GM21526 (cell line): Measurements from ENCODE around the gene TWNK.
"Not testable (repeated sequence)": the region's sequence is repeated elsewhere in the genome, so short reads cannot be mapped to it uniquely, and the experiment has no call there.

ENCODE experiments used
- ATAC-seq: cut with Tn5 transposase; IDR thresholded peaks from one replicate; pipeline ENCODE4 v1.9.1; 2021; ENCODE audit warnings: moderate library complexity; ENCODE audit not compliant: unreplicated experiment, low FRiP score

Gene TWNK

GRCh38 chr10:100972115-100972903, 15.0 kb upstream of the TWNK start:
- ATAC-seq = no peak

GRCh38 chr10:100972904-100973535, 14.3 kb upstream of the TWNK start:
- ATAC-seq = no peak

GRCh38 chr10:100975397-100975796, 11.9 kb upstream of the TWNK start:
- not testable (repeated sequence) for ATAC-seq

GRCh38 chr10:100976906-100977305, 10.4 kb upstream of the TWNK start:
- ATAC-seq = no peak

GRCh38 chr10:100977436-100977835, 9.9 kb upstream of the TWNK start:
- ATAC-seq = no peak

- no peak for ATAC-seq
These were observed 9.0 kb upstream of the TWNK start for GRCh38 chr10:100978121-100978900.

- no peak for ATAC-seq
These were observed 8.5 kb upstream of the TWNK start for GRCh38 chr10:100978901-100979195.

GRCh38 chr10:100979791-100980272, 7.5 kb upstream of the TWNK start:
- ATAC-seq = no peak

- no peak for ATAC-seq
These were observed 7.0 kb upstream of the TWNK start for GRCh38 chr10:100980311-100980710.

- no peak for ATAC-seq
These were observed 6.6 kb upstream of the TWNK start for GRCh38 chr10:100980711-100981110.

- ATAC-seq = no peak
These were observed 6.1 kb upstream of the TWNK start for GRCh38 chr10:100981178-100981772.

GRCh38 chr10:100982916-100983830, 4.2 kb upstream of the TWNK start:
- ATAC-seq = no peak

GRCh38 chr10:100983868-100984671, 3.3 kb upstream of the TWNK start:
- no peak for ATAC-seq

- no peak for ATAC-seq
These were observed 2.6 kb upstream of the TWNK start for GRCh38 chr10:100984672-100985177.

- ATAC-seq = no peak
These were observed 2.0 kb upstream of the TWNK start for GRCh38 chr10:100985336-100985735.

- no peak for ATAC-seq
These were observed 756 bp upstream of the TWNK start for GRCh38 chr10:100986623-100986951.

GRCh38 chr10:100987685-100988049, 324 bp downstream of the TWNK start:
- no peak for ATAC-seq

- no peak for ATAC-seq
These were observed 823 bp downstream of the TWNK start for GRCh38 chr10:100988166-100988565.

GRCh38 chr10:100989088-100989487, 1.7 kb downstream of the TWNK start:
- ATAC-seq = no peak
